ENCODE data around the gene OR5K3. TPM values are rescaled to one million over a fixed set of nuclear protein-coding genes. Genes with fewer than 3 reads are reported as not detected.

OR5K3 gene
- total and polyA plus RNA-seq, 9 of the 15 experiments (the other 6 are each of a cell fraction or from before 2014, with no cell fraction given): not detected

DNA sequence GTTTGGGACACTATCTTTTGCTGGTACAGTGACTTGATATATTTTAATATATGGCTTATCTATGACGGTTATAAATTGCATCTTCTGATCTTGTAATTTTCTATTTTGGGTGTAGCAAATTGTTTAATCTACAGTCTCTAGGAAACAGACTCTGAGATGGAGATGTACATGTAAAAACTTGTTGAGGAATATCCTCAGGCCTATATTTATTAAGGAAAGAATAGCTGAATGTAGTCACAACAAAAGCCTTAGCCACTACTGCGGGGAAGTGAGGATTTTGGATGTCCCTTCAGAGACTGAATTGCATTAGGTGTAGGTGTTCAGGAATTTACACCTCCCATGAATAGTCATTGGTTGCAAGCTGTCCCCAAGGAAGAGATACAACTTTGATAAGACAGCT is 13.8 kb upstream of the OR5K3 start:
- in situ Hi-C loops (cut with MboI): no loop called here
- POLR2A ChIA-PET: no interaction called here

More for the DNA sequence above, 13.8 kb upstream of the OR5K3 start:
- Histone ChIP-seq H3K9ac (ENCODE audit: insufficient read depth in 1 of 2, low read depth in 2 of 2, low read length in 2 of 2) (no peak overlapping the region), H2AFZ (ENCODE audit: low read depth, low read length) (no peak overlapping the region), H3K4me1 (replicated peaks in 1 of 2; ENCODE audit: control insufficient read depth in 2 of 2, insufficient read depth in 2 of 2, low read length in 2 of 2) (no peaks in the 10 kb centered on the region), H3K27me3 (ENCODE audit: control insufficient read depth in 2 of 2, insufficient read depth in 2 of 2, low read length in 2 of 2) (no peaks in the 10 kb centered on the region), H3K9me3 (replicated peaks; ENCODE audit: control insufficient read depth, insufficient read depth, low read depth, low read length) (no peaks in the 10 kb centered on the region), H3K27ac (ENCODE audit: extremely low read depth, low read depth, low read length) (no peak overlapping the region), H3K4me3 (no peak overlapping the region), H3K4me2 (ENCODE audit: insufficient read depth, low read length) (no peak overlapping the region), H4K20me1 (replicated peaks; ENCODE audit: control insufficient read depth, insufficient read depth, low read length) (no peaks in the 10 kb centered on the region), H3K36me3 (ENCODE audit: control insufficient read depth, insufficient read depth, low read length) (no peaks in the 10 kb centered on the region), H3K9me1 (ENCODE audit: control insufficient read depth, insufficient read depth, low read length) (no peaks in the 10 kb centered on the region), H3K79me2 (ENCODE audit: control insufficient read depth, insufficient read depth, low read length) (no peaks in the 10 kb centered on the region)
- no TSS peak for BruUV-seq (replicated peaks)
- CTCF ChIA-PET (ENCODE audit: low intra/inter-chr PET ratio): no interaction called here
- ATAC-seq (no peak), FAIRE-seq (no peak), DNase-seq (ENCODE audit: extremely low read depth in 1 of 4, low spot score in 3 of 4) (no peak)
- 0% methylated on average over 2 of the region's 2 CpGs for WGBS (ENCODE audit: insufficient coverage, low coverage, missing lambda C conversion rate)
- intact Hi-C loops (cut with micrococcal nuclease): no loop called here
- TF ChIP-seq ZNF507 (tag; conservative IDR thresholded peaks at IDR 0.05) (no peak), BACH1 (tag; IDR thresholded peaks at IDR 0.05) (no peak), SNIP1 (IDR thresholded peaks at IDR 0.05; ENCODE audit: low read depth) (no peak), VEZF1 (CRISPR knock-in tag; IDR thresholded peaks at IDR 0.05) (no peak), CHCHD3 (CRISPR knock-in tag; IDR thresholded peaks at IDR 0.05) (no peak), STAG1 (CRISPR knock-in tag; IDR thresholded peaks at IDR 0.05; ENCODE audit: borderline replicate concordance) (no peak), CBX8 (IDR thresholded peaks at IDR 0.05; ENCODE audit: borderline replicate concordance, extremely low read depth, low read depth, low read length, poor library complexity, severe bottlenecking) (no peak), ZNF717 (CRISPR knock-in tag; IDR thresholded peaks at IDR 0.05) (no peak), PHB2 (IDR thresholded peaks at IDR 0.05; ENCODE audit: low read depth) (no peak), ARID3A (IDR thresholded peaks at IDR 0.05; ENCODE audit: borderline replicate concordance, low read depth, low read length) (no peak), SMARCC2 (IDR thresholded peaks at IDR 0.05; ENCODE audit: low read depth) (no peak)
- TF ChIP-seq, protein P1, sequence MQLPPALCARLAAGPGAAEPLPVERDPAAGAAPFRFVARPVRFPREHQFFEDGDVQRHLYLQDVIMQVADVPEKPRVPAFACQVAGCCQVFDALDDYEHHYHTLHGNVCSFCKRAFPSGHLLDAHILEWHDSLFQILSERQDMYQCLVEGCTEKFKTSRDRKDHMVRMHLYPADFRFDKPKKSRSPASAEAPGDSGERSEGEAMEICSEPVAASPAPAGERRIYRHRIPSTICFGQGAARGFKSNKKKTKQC (CRISPR knock-in tag; IDR thresholded peaks at IDR 0.05): no peak
- TF ChIP-seq, protein P2, sequence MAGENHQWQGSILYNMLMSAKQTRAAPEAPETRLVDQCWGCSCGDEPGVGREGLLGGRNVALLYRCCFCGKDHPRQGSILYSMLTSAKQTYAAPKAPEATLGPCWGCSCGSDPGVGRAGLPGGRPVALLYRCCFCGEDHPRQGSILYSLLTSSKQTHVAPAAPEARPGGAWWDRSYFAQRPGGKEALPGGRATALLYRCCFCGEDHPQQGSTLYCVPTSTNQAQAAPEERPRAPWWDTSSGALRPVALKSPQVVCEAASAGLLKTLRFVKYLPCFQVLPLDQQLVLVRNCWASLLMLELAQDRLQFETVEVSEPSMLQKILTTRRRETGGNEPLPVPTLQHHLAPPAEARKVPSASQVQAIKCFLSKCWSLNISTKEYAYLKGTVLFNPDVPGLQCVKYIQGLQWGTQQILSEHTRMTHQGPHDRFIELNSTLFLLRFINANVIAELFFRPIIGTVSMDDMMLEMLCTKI (IDR thresholded peaks at IDR 0.05; ENCODE audit: partially characterized antibody): no peak
